ENCODE data around the gene SUFU. TPM values are rescaled to one million over a fixed set of nuclear protein-coding genes. Genes with fewer than 3 reads are reported as not detected.

Gene SUFU
- total RNA-seq, 1 donor = 3.6 TPM

GRCh38 chr10:102508506-102508905 lies 4.7 kb downstream of the SUFU start:
- H3K27me3 ChIP-seq (ENCODE audit: insufficient read depth, low read length) = no peaks in the 10 kb centered on the region
- peaks cover 16% of the 10 kb centered on the region for H3K4me1 ChIP-seq (ENCODE audit: insufficient read depth, low read length)
- TF ChIP-seq, protein P1, sequence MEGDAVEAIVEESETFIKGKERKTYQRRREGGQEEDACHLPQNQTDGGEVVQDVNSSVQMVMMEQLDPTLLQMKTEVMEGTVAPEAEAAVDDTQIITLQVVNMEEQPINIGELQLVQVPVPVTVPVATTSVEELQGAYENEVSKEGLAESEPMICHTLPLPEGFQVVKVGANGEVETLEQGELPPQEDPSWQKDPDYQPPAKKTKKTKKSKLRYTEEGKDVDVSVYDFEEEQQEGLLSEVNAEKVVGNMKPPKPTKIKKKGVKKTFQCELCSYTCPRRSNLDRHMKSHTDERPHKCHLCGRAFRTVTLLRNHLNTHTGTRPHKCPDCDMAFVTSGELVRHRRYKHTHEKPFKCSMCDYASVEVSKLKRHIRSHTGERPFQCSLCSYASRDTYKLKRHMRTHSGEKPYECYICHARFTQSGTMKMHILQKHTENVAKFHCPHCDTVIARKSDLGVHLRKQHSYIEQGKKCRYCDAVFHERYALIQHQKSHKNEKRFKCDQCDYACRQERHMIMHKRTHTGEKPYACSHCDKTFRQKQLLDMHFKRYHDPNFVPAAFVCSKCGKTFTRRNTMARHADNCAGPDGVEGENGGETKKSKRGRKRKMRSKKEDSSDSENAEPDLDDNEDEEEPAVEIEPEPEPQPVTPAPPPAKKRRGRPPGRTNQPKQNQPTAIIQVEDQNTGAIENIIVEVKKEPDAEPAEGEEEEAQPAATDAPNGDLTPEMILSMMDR (IDR thresholded peaks at IDR 0.05; ENCODE audit: extremely low read depth, low read depth, low read length) = no peak
- no peaks in the 10 kb centered on the region for H3K9me3 ChIP-seq (ENCODE audit: low read depth, low read length)
- peaks cover 19% of the 10 kb centered on the region for H3K36me3 ChIP-seq (ENCODE audit: insufficient read depth, low read length)
- no peak overlapping the region for H3K27ac ChIP-seq (ENCODE audit: low read depth, low read length)
- H3K79me2 ChIP-seq (ENCODE audit: insufficient read depth, low read length) = peaks cover 60% of the 10 kb centered on the region
- H4K20me1 ChIP-seq (ENCODE audit: insufficient read depth, low read length) = peaks cover 28% of the 10 kb centered on the region
- H2AFZ ChIP-seq (ENCODE audit: low read length) = no peak overlapping the region
- H3K4me2 ChIP-seq (ENCODE audit: insufficient read depth, low read length) = no peak overlapping the region
- no peak overlapping the region for H3K4me3 ChIP-seq (ENCODE audit: insufficient read depth, low read length)
- DNase-seq (ENCODE audit: insufficient read length, low spot score, missing footprints) = peak; percentile 84

DNA sequence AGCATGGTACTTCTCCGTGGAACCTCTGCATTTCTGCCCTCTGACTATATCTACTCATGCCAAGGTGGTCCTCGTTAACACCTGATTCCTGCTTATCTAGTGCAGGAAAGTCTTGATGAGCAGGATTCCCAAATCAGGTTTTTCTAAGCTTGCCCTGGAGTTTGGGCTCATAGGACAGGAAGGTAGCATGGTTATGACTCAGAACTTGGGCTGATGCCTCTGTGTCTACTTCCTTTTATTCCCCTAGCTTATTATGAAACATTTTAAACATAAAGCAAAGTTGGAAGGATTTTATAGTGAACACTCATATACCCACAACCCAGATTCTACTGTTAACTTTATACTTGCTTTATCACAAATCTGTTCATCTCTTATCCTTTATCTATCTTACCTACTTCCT lies 5.6 kb downstream of the SUFU start:
- peak overlapping the region; percentile 1 for H3K4me2 ChIP-seq (ENCODE audit: insufficient read depth, low read length)
- peaks cover 21% of the 10 kb centered on the region for H3K36me3 ChIP-seq (ENCODE audit: insufficient read depth, low read length)
- peak; percentile 90 for DNase-seq (ENCODE audit: insufficient read length, low spot score, missing footprints)
- H4K20me1 ChIP-seq (ENCODE audit: insufficient read depth, low read length) = peaks cover 28% of the 10 kb centered on the region
- H3K27me3 ChIP-seq (ENCODE audit: insufficient read depth, low read length) = no peaks in the 10 kb centered on the region
- H3K4me3 ChIP-seq (ENCODE audit: insufficient read depth, low read length) = no peak overlapping the region
- peaks cover 15% of the 10 kb centered on the region for H3K4me1 ChIP-seq (ENCODE audit: insufficient read depth, low read length)
- H3K79me2 ChIP-seq (ENCODE audit: insufficient read depth, low read length) = peaks cover 54% of the 10 kb centered on the region
- peak overlapping the region; percentile 40 for H3K27ac ChIP-seq (ENCODE audit: low read depth, low read length)
- no peaks in the 10 kb centered on the region for H3K9me3 ChIP-seq (ENCODE audit: low read depth, low read length)
- H2AFZ ChIP-seq (ENCODE audit: low read length) = no peak overlapping the region
- TF ChIP-seq, protein P1 (IDR thresholded peaks at IDR 0.05; ENCODE audit: extremely low read depth, low read depth, low read length) = no peak

DNA sequence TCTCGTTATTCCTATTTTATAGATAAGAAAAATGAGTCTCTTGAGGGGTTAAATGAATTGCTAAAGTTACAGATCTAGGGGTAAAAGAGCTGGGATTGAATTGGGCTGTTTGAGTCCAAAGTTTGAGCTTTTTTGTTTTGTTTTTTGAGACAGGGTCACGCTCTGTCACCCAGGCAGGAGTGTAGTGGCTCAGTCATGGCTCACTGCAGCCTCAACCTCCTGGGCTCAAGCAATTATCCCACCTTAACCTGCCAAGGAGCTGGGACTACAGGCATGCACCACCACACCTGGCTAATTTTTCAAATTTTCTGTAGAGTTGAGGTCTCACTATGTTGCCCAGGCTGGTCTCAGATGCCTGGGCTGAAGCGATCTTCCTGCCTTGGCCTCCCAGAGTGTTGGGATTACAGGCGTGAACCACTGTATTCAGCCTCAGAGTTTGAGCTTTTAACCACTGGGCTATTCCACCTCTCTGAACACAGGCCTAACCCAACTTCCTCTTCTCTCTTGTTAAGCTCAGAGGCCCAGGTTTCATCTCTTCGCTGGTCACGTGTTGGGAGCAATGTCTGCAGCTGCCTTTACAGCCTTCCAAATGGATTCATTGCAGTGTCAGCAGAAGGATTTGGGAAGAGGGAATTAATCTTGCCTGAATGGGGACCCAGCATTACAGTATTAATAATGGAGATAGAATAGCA lies 8.0 kb downstream of the SUFU start:
- Histone ChIP-seq H3K27me3 (ENCODE audit: insufficient read depth, low read length) (no peaks in the 10 kb centered on the region), H3K36me3 (ENCODE audit: insufficient read depth, low read length) (peaks cover 24% of the 10 kb centered on the region), H3K4me1 (ENCODE audit: insufficient read depth, low read length) (peaks cover 8% of the 10 kb centered on the region), H3K9me3 (ENCODE audit: low read depth, low read length) (no peaks in the 10 kb centered on the region), H2AFZ (ENCODE audit: low read length) (no peak overlapping the region), H4K20me1 (ENCODE audit: insufficient read depth, low read length) (peaks cover 19% of the 10 kb centered on the region), H3K27ac (ENCODE audit: low read depth, low read length) (no peak overlapping the region), H3K4me2 (ENCODE audit: insufficient read depth, low read length) (no peak overlapping the region), H3K4me3 (ENCODE audit: insufficient read depth, low read length) (no peak overlapping the region), H3K79me2 (ENCODE audit: insufficient read depth, low read length) (peaks cover 36% of the 10 kb centered on the region)
- DNase-seq (ENCODE audit: insufficient read length, low spot score, missing footprints) = no peak
- TF ChIP-seq, protein P1 (IDR thresholded peaks at IDR 0.05; ENCODE audit: extremely low read depth, low read depth, low read length) = no peak

DNA sequence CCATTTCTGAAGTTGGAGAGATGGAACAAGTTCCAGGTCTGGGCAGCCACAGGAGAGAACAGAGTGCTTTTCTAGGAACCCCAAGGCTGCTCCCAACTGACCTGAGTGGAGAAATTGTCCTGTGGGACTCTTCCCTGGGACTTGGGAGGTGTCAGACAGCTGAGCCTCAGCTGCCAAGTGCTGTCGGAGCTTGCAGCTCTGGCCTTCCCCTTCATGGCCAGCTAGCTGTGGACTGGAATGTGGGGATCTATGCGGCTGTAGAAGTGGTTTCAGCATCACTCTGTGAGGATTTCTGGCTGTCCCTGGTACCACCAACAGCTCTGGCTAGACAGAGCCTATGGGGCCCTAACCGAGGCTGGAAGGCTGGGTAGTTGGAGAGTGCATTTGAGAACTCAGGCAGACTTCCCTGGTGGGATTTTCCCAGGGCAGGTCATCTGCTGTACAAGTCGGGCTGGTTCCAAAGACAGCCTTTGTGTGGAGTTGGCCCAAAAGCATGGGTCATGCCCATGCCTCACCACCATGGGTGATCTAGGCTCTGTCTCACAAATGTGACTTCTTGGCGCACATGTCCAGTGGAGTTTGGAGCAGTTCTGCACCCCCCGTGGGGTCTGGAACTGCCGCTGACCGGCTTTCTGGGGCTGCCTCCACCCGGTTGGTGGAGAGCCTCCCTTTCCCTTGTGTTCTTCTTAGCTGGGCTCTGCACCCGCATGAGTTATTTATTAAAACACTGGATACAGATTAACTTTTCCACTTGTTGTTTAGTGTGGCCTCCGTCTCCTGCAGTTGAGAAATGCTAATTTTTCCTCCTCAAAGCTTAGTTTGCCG lies 10.9 kb downstream of the SUFU start:
- H3K27ac ChIP-seq (ENCODE audit: low read depth, low read length) = no peak overlapping the region
- no peak for DNase-seq (ENCODE audit: insufficient read length, low spot score, missing footprints)
- peaks cover 15% of the 10 kb centered on the region for H3K79me2 ChIP-seq (ENCODE audit: insufficient read depth, low read length)
- H4K20me1 ChIP-seq (ENCODE audit: insufficient read depth, low read length) = peaks cover 12% of the 10 kb centered on the region
- H3K36me3 ChIP-seq (ENCODE audit: insufficient read depth, low read length) = peaks cover 25% of the 10 kb centered on the region
- TF ChIP-seq, protein P1 (IDR thresholded peaks at IDR 0.05; ENCODE audit: extremely low read depth, low read depth, low read length) = no peak
- no peak overlapping the region for H3K4me3 ChIP-seq (ENCODE audit: insufficient read depth, low read length)
- no peak overlapping the region for H2AFZ ChIP-seq (ENCODE audit: low read length)
- H3K9me3 ChIP-seq (ENCODE audit: low read depth, low read length) = no peaks in the 10 kb centered on the region
- peaks cover 10% of the 10 kb centered on the region for H3K4me1 ChIP-seq (ENCODE audit: insufficient read depth, low read length)
- no peak overlapping the region for H3K4me2 ChIP-seq (ENCODE audit: insufficient read depth, low read length)
- H3K27me3 ChIP-seq (ENCODE audit: insufficient read depth, low read length) = no peaks in the 10 kb centered on the region

Data from osteoblast (primary cell).